ENCODE data around the gene FAM72D.
"Not testable (repeated sequence)": the region's sequence is repeated elsewhere in the genome, so short reads cannot be mapped to it uniquely, and the experiment has no call there.

The FAM72D gene

DNA sequence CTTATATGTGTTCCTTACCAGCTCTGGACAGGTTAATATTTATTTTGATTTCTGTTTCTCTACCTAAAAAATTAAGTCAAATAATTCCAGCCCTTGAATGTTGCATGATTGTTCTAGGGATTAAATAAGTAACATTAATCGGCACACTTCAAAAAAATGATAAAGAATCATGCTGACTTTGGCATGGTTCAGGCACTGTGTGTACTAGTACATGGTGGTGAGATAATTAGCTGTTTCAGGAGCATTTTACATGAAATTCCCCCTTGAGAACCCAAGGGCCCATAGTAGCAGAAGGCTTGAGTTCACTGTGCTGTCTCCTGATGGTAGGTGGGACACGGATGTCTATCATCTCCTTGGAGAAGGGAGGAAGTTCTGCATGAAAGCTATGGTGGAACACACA lies 44.8 kb downstream of the FAM72D start:
- FAIRE-seq; DNase-seq (ENCODE audit: insufficient read length): not testable (repeated sequence)

DNA sequence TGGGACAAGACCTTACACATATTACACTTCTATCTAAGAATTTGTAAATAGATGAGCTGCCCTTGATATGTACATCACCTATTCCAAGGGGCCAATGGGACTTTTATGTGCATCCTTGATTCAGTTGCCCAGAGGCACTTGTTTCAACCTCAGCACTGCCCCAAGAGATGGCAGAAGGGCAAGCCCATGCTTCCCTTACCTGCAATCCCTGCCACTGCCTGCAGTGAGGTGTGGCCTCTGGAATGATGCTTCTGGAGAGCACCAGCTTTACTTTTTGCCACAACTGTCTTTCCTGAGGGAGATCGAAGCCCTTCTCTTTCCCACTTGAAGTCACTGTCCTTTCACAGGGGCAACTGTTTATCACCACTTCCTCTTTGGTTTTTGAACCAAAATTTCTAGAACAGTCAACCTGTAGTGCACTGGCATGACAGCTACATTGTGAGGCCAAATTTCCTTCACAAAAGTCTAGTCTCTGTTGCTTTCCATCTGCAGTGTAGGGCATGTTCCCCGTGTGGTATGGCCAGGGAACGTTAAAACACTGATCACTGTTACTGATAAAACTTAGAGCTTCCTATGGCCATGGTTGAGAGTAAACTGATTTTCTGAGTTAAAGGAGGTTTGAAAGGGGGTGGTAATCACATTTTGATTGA lies 48.6 kb downstream of the FAM72D start:
- not testable (repeated sequence) for FAIRE-seq; DNase-seq (ENCODE audit: insufficient read length)

DNA sequence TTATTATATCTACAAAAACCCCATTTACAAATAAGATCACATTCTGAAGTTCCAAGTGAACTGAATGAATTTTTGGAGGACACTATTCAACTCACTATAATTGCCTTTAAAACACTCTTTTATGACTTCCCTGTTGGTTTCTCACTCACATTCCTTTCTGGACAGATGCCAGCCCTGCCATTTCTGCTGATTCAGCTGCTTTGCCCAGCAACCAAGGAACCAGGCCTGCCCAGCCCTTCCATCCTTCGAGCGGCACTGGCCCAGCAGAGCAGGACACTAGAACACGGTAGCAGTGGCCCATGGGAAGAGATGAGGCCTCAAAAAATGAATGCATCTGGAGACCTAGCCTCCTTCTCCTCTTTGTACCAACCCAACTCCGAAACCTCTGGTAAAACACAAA lies 50.5 kb downstream of the FAM72D start:
- FAIRE-seq; DNase-seq (ENCODE audit: insufficient read length): not testable (repeated sequence)

DNA sequence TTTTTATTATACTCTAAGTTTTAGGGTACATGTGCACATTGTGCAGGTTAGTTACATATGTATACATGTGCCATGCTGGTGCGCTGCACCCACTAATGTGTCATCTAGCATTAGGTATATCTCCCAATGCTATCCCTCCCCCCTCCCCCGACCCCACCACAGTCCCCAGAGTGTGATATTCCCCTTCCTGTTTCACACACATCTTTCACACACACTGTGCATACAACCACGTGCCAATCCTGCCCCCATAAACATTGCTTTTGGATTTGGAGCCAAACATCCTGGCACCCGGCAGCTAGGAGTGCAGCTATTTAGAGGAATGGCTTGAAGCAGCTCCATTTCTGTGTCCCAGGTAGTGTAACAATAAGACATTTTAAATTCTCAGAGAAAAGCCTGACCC lies 51.4 kb downstream of the FAM72D start:
- DNase-seq (ENCODE audit: insufficient read length); FAIRE-seq: not testable (repeated sequence)

DNA sequence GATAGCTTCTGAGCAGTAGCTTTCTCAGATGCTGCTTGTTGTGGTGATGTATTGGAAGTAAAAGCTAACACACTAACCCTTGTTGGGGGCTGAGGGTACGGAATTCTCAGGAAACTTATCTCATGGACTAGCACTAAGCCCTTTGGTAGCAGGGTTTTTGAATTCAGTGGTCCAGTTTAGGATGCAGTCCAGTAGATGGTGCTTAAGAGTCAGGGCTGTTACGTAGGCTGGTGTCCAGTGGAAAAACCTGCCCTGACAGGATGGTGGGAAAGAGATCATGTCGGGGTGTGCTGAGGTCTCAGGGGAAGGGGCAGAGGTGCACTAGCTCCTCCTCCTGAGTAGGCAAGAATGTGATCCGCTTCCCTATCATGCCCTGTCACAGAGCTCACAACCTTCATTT lies 59.6 kb downstream of the FAM72D start:
- not testable (repeated sequence) for FAIRE-seq

DNA sequence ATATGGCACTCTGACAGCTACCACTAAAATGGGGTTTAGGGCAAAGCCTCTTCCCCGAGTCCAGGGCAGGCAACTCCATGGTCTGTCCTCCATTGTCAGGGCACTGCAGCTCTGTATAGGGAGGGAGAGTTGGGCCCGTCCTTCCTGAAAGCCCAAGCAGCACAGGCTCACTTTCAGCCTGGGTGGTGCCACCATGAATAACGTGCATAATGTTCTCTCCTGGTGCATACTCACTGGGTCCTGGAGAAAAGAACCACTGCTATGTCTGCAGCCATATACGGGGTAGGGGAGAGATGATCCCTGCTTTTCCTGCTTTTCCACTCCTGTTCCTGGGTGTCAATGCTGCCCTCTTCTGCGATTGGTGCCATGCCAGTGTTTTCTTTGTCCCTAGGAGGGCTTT lies 60.1 kb downstream of the FAM72D start:
- DNase-seq (ENCODE audit: insufficient read length); FAIRE-seq: not testable (repeated sequence)

More for the DNA sequence above, 59.6 kb downstream of the FAM72D start:
- DNase-seq (ENCODE audit: insufficient read length) = not testable (repeated sequence)

DNA sequence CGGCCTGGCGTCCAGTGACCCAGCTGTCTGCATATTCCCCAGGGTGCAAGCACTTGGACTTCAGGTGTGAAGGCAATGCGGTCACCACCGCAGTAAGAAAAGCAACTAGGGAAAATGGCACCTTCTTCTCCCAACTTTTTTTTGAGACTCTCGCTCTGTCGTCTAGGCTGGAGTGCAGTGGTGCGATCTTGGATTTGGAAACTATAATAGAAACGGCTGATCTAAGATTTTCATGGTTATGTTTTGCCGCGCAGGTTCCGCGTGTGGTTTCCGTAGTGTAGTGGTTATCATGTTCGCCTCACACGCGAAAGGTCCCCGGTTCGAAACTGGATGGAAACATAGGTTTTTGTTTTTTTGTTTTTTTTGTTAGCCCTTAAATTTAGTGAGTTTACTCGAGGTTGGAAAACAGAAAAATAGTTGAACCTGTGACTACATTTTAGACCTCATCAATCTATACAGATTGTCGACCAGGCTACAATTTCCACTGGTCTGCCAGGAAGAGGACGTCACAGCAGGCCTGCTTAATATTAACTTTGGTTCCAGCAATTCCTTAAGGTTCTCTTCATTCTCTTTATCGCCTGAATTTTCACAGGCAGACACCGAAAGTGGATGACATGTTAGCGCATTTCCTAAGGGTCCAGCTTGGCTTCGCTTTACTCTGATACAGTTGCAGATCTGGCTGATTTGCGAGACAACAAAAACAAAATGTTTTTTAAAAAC lies 61.3 kb downstream of the FAM72D start:
- FAIRE-seq; DNase-seq (ENCODE audit: insufficient read length): not testable (repeated sequence)

DNA sequence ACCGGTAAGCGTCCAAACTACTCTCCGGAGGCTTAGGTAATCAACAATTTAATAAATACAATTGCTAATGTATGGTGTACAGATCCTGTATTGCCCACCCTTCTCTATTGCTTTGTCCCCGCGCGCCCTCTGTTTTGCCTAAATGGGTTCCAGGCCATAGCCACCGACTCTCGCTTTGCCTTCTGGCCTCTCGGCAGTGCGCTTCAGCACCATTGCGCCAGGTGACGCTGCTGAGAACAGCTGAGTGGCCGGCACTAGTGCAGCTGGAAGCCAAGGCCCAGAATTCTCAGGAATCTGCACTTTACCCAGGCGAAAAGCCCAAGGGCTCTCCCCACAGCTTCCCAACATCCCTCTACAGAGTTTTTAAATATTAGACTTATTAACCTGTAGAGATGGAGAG lies 61.9 kb downstream of the FAM72D start:
- not testable (repeated sequence) for FAIRE-seq; DNase-seq (ENCODE audit: insufficient read length)

DNA sequence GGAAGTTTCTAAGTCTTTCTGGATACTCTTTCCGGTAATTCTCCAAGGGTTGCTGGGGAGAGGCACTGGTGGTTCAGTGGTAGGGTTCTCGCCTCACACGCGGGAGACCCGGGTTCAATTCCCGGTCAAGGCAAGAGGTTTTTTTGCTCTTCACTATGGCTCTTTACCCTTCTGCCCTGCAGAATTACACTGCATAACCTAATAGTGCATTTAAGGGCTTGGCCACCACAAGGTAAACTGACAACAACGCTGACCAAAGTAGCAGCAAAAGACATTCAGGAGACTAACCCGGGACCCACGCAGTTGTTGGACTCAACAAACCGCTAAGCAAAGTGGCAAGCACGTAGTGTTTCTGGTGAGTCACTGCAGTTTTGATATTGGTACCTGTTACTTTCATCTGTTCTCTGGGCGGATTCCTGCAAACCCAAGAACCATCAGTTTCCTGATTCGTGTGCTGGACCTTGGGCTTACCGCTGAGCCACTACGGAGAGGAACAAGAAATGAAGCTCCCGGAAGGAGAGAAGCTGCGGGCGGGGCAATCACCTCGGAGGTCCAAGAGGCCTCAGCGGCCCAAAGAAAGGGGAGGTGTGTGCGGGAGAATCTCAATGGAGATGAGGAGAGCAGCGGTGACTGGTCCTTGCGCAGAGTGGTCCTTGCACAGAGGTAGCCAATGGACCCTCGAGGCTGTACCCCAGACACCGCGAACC lies 65.4 kb downstream of the FAM72D start:
- DNase-seq (ENCODE audit: insufficient read length) = not testable (repeated sequence)

More for the DNA sequence above, 65.4 kb downstream of the FAM72D start:
- not testable (repeated sequence) for FAIRE-seq

Measured in GM12892 (cell line).